Thymus (tissue), 2 donors: ENCODE measurements around the gene FBLN5. TPM values are rescaled to one million over a fixed set of nuclear protein-coding genes. Genes with fewer than 3 reads are reported as not detected.

Experiments
- polyA plus RNA-seq: library from polyadenylated mRNA; stranded (reverse); fragments of 200-250 nt; gene quantifications from one replicate; pipeline ENCODE4 v1.2.3, GENCODE V29; 2013
- total RNA-seq: library from RNA; stranded (reverse); fragments of 120-200 nt; gene quantifications from one replicate; pipeline ENCODE4 v1.2.4, GENCODE V29; 2013
- donor health status: healthy.

The FBLN5 gene
- total and polyA plus RNA-seq, 2 donors, result 32.2 to 61.3 TPM

Other genes starting within 250 kb of the FBLN5 start
- 0.99 TPM for gene CATSPERB, start 215.6 kb downstream of the FBLN5 start, total RNA-seq
- 1.8 TPM for gene CATSPERB, start 215.6 kb downstream of the FBLN5 start, polyA plus RNA-seq
- gene TC2N, start 80.2 kb downstream of the FBLN5 start, total RNA-seq, result 42.5 TPM
- 23.9 TPM for gene TC2N, start 80.2 kb downstream of the FBLN5 start, polyA plus RNA-seq
- gene TRIP11, start 92.4 kb upstream of the FBLN5 start, total RNA-seq, result 20.6 TPM
- gene TRIP11, start 92.4 kb upstream of the FBLN5 start, polyA plus RNA-seq, result 6.0 TPM
- gene ATXN3, start 158.9 kb upstream of the FBLN5 start, total RNA-seq, result 30.5 TPM
- gene ATXN3, start 158.9 kb upstream of the FBLN5 start, polyA plus RNA-seq, result 32.3 TPM
- gene NDUFB1, start 174.0 kb upstream of the FBLN5 start, total RNA-seq, result 413 TPM
- 686 TPM for gene NDUFB1, start 174.0 kb upstream of the FBLN5 start, polyA plus RNA-seq
- gene CPSF2, start 174.3 kb upstream of the FBLN5 start, total RNA-seq, result 53.4 TPM
- gene CPSF2, start 174.3 kb upstream of the FBLN5 start, polyA plus RNA-seq, result 12.3 TPM